NCI-H187 (cell line): ENCODE data around the gene USP7.
"Not testable (repeated sequence)": the region's sequence is repeated elsewhere in the genome, so short reads cannot be mapped to it uniquely, and the experiment has no call there.

Experiments
- DNase-seq, 2 experiments: peaks; one replicate each; lab custom pipeline; 2025; lab: John Stamatoyannopoulos, UW

USP7 gene

GRCh38 chr16:8963821-8964441 is at the start of gene USP7:
Gene USP7 (minus strand): TSS chr16:8963906. CDS start chr16:8963285, 621 bp downstream.
- DNase-seq = peak; percentile 23 to 59

- no peak for DNase-seq
Observed at GRCh38 chr16:9013508-9013864, 49.8 kb upstream of the USP7 start.

DNA sequence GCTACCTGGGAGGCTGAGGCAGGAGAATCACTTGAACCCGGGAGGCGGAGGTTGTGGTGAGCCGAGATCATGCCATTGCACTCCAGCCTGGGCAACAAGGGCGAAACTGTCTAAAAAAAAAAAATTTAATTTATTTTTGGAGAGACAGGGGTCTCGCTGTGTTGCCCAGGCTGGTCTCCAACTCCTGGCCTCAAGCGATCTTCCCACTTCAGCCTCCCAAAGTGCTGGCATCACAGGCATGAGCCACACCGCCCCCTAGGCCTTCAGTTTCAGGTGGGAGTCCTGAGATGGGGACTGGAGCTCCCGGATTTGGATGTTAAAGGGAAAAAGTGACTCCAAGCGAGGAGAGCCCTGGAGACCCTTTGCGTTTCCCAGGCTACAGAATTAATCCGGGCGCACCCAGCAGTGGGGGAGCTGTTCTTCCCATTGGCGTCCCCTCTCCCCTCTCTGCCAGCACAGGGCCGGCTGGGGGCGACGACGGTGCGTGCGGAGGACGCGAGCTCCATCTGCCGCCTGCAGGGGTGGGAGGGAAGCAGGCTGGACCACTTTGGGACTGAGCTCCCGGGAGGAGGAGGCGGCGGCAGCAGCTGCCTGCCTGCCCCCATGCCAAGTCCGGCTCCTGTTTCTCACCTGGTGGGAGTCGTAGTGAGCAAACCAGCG is 49.3 kb upstream of the USP7 start:
- no peak for DNase-seq

DNA sequence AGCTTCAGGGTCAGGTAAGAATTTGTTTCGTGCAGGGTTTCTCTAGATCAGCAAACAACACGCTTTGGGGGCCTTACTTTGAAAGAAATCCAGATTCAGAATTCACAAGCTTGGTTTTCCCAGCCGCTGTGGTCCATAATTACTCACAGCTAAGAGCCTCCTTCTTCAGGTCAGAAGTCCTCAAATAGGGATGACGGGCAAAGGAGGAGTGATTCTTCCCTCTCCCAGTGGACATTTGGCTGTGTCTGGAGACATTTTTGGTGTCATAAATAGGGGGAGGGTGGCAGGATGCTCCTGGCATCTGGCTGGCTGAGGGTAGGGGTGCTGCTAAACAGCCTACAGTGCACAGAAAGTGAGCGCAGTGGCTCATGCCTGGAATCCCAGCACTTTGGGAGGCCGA is 48.6 kb upstream of the USP7 start:
- no peak for DNase-seq

GRCh38 chr16:9008601-9009260 is 45.0 kb upstream of the USP7 start:
- peak in 1 of 2 experiments; percentile 1 for DNase-seq

GRCh38 chr16:9007177-9007794 is 43.6 kb upstream of the USP7 start:
- DNase-seq = no peak

DNA sequence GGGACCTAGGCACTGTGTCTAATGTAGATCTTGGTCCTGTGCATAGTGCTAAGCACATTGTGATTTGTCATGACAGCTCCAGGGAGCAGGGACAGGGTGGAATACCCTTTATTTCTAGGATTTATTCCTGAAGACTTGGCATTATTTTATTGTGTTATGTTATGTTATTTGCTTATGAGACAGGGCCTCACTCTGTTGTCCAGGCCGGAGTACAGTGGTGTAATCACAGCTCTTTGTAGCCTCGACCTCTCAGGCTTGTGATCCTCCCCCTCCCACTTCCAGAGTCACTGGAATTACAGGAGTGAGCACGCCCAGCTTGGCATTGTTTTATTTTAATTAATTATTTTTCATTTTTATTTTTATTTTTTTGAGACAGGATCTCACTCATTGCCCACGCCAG is 40.5 kb upstream of the USP7 start:
- DNase-seq = no peak

GRCh38 chr16:9003763-9004162 is 40.1 kb upstream of the USP7 start:
- DNase-seq = no peak

- DNase-seq = no peak
Observed at GRCh38 chr16:9003322-9003721, 39.6 kb upstream of the USP7 start.

GRCh38 chr16:9002042-9002441 is 38.3 kb upstream of the USP7 start:
- no peak for DNase-seq

GRCh38 chr16:9000664-9001063 is 37.0 kb upstream of the USP7 start:
- no peak for DNase-seq

GRCh38 chr16:8999800-9000199 is 36.1 kb upstream of the USP7 start:
- no peak for DNase-seq

DNA sequence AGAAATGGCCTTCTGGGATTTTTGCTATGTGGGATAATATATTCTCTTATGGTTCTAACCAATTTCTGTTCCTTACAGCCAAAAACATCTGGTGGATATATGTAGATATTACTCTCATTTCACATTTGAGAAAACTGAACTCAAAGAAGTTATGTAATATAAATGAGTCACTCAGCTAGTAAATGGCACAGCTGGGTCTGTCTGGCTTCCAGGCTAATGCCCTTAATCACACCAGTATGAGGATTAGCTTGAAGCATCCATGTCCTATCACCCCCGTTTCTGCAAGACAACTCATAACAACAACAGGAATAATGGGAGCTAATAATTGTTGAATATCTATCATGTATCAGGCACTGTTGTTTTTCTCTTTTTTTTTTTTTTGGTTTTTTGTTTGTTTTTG is 34.4 kb upstream of the USP7 start:
- DNase-seq = no peak

GRCh38 chr16:8996891-8997290 is 33.2 kb upstream of the USP7 start:
- DNase-seq = no peak

GRCh38 chr16:8990445-8990844 is 26.7 kb upstream of the USP7 start:
- DNase-seq = no peak

DNA sequence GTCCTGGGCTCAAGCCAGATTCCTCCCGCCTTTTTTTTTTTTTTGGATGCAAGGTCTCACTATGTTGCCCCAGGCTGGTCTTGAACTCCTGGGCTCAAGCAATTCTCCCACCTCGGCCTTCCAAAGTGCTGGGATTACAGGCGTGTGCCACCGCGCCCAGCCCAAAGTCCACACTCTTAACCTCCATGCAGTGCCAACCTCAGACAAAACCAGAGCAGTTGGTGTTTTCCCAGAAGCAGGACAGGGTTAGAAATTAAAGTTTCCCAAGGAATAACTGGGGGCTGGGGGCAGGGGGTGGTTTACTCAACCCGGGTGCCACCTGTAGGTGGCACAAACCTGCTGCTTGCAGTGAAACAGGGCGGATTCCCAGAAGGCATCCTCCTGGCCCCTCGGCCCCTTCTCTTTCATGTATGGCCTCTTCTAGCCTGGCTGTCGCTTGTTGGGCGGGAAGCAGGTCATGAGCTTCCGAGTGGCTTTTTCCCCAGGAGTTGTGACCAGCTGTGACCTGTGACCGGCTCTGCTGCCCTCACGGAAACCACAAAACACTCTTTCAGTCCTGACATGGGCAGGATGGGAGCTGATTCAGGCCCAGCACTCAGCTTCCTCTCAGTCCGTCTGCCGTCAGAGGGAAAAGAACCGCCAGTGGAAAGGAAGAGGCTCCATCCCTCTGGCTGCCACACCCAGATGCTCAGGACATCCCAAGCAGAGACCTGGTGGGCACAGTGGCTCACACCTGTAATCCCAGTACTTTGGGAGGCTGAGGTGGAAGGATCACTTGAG is 25.6 kb upstream of the USP7 start:
- DNase-seq = no peak

DNA sequence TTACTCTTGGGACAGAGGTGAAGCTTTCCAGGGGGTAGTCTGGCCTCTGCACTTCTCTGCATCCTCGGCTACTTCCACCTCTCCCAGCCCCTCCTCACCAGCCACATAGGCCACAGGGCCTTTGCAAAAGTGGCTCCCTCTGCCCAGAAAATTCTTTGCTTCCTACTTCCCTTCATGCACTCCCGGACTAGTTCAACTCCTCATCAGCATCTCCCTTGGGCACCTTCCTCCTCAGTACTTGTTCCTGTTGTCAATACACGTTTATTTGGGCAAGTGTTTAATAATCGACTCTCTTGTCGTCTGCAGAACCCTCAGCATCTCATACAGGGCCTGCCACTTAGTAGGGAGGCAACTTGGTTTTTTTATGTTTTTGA is 23.1 kb upstream of the USP7 start:
- DNase-seq = no peak

DNA sequence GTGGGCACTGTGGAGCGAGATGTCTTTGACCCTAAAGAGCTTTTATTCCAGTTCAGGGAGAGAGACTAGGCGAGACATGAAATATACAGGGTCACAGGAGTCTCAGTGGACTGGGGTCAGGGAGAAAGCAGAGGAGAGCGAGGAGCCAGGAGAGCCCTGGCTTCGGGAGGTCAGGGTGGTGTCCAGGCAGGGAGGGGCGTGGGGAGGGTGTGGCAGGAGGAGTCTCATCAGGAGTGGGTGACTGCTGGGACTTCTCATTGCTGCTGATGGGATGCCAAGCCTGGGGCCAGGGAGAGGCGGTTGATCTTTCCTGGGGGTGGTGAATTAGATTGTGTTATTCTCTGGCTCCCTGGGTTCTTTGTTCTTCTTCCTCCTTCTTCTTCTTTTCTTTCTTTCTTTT is 22.4 kb upstream of the USP7 start:
- DNase-seq = no peak

- DNase-seq = no peak
Observed at GRCh38 chr16:8982816-8983215, 19.1 kb upstream of the USP7 start.

DNA sequence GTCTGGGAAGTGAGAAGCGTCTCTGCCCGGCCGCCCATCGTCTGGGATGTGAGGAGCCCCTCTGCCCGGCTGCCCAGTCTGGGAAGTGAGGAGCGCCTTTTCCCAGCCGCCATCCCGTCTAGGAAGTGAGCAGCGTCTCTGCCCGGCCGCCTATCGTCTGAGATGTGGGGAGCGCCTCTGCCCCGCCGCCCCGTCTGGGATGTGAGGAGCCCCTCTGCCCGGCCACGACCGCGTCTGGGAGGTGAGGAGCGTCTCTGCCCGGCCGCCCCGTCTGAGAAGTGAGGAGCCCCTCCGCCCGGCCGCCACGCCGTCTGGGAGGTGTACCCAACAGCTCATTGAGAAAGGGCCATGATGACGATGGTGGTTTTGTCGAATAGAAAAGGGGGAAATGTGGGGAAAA is 18.2 kb upstream of the USP7 start:
- DNase-seq = not testable (repeated sequence)

GRCh38 chr16:8976189-8976588 is 12.5 kb upstream of the USP7 start:
- DNase-seq = not testable (repeated sequence)

GRCh38 chr16:8975039-8975438 is 11.3 kb upstream of the USP7 start:
- no peak for DNase-seq
